ENCODE results near the gene OCA2. TPM values are rescaled to one million over a fixed set of nuclear protein-coding genes. Genes with fewer than 3 reads are reported as not detected.

OCA2 gene
- polyA plus RNA-seq, 1 donor (not counting 4 experiments of a cell fraction or from before 2014, with no cell fraction given): 0.05 TPM

DNA sequence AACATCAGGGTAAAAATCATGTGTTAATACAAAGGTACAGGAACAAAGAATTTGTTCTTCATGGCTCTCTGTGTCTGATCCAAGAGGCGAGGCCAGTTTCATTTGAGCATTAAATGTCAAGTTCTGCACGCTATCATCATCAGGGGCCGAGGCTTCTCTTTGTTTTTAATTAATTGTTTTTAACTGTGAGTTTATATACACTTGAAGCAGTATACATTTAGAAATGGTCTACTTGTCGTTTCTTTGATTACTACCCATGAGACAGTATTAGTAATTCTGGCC, 21.2 kb upstream of the OCA2 start:
- DNase-seq (ENCODE audit: low read depth, low spot score): no peak
- Histone ChIP-seq H3K79me2 (ENCODE audit: control insufficient read depth, insufficient read depth, low read length) (no peaks in the 10 kb centered on the region), H3K4me2 (ENCODE audit: control insufficient read depth, extremely low read depth, insufficient read depth, low read depth, low read length) (no peak overlapping the region), H3K4me1 (ENCODE audit: control insufficient read depth, extremely low read depth, insufficient read depth, low read length) (peaks cover 7% of the 10 kb centered on the region), H4K20me1 (ENCODE audit: control insufficient read depth, extremely low read depth, insufficient read depth, low read length) (peaks cover 3% of the 10 kb centered on the region), H3K9ac (ENCODE audit: control insufficient read depth, extremely low read depth, insufficient read depth, low read length) (no peak overlapping the region), H3K9me3 (ENCODE audit: control insufficient read depth, low read depth, low read length) (no peaks in the 10 kb centered on the region), H3K9me1 (ENCODE audit: control insufficient read depth, extremely low read depth, insufficient read depth, low read length) (no peaks in the 10 kb centered on the region), H3K36me3 (ENCODE audit: control insufficient read depth in 2 of 2, extremely low read depth in 1 of 2, insufficient read depth in 2 of 2, low read length in 2 of 2) (peaks cover 23 to 31% of the 10 kb centered on the region in 2 experiments), H3K4me3 (ENCODE audit: control insufficient read depth in 2 of 3, extremely low read depth in 1 of 3, insufficient read depth in 2 of 3, low read depth in 1 of 3, low read length in 3 of 3) (no peak overlapping the region), H2AFZ (ENCODE audit: control insufficient read depth, low read length) (no peak overlapping the region), H3K27me3 (ENCODE audit: control insufficient read depth, extremely low read depth, insufficient read depth, low read length) (no peaks in the 10 kb centered on the region), H3K27ac (ENCODE audit: control insufficient read depth, insufficient read depth, low read length) (no peak overlapping the region)
- TF ChIP-seq, protein P1, sequence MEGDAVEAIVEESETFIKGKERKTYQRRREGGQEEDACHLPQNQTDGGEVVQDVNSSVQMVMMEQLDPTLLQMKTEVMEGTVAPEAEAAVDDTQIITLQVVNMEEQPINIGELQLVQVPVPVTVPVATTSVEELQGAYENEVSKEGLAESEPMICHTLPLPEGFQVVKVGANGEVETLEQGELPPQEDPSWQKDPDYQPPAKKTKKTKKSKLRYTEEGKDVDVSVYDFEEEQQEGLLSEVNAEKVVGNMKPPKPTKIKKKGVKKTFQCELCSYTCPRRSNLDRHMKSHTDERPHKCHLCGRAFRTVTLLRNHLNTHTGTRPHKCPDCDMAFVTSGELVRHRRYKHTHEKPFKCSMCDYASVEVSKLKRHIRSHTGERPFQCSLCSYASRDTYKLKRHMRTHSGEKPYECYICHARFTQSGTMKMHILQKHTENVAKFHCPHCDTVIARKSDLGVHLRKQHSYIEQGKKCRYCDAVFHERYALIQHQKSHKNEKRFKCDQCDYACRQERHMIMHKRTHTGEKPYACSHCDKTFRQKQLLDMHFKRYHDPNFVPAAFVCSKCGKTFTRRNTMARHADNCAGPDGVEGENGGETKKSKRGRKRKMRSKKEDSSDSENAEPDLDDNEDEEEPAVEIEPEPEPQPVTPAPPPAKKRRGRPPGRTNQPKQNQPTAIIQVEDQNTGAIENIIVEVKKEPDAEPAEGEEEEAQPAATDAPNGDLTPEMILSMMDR (optimal IDR thresholded peaks at IDR 0.05 in 1 of 3, IDR thresholded peaks at IDR 0.05 in 1 of 3, conservative IDR thresholded peaks at IDR 0.05 in 1 of 3; ENCODE audit: extremely low read depth in 1 of 3, insufficient read depth in 2 of 3, low read length in 3 of 3): no peak
- TF ChIP-seq EZH2 (IDR thresholded peaks at IDR 0.05; ENCODE audit: low read length): no peak
- FAIRE-seq: no peak
- dilution Hi-C loops (cut with MboI; ENCODE audit: extremely low pct_ligation_motif_present, low sequenced_read_pairs): no loop called here

DNA sequence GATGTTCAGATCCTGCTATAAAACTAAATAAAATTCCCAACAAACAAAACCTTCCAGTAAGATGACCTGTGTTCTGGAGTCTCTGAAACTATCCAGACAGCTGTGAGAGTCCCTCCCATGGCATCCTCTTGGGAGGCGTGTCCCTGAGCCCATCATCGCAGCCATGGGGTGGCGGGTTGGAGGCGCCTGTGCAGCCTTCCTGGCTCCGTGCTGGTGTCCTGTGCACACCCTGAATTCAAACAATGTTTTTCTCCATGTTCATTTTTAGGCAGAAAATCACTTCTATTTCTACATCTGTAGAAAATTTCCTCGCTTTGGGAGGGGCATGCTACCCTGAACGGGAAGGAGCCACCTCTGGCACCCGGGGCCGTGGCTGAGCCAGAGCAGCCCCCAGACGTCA, 19.4 kb upstream of the OCA2 start:
- TF ChIP-seq, protein P1 (optimal IDR thresholded peaks at IDR 0.05 in 1 of 3, IDR thresholded peaks at IDR 0.05 in 1 of 3, conservative IDR thresholded peaks at IDR 0.05 in 1 of 3; ENCODE audit: extremely low read depth in 1 of 3, insufficient read depth in 2 of 3, low read length in 3 of 3): no peak
- TF ChIP-seq EZH2 (IDR thresholded peaks at IDR 0.05; ENCODE audit: low read length): no peak
- no peaks in the 10 kb centered on the region for H3K79me2 ChIP-seq (ENCODE audit: control insufficient read depth, insufficient read depth, low read length)
- no peaks in the 10 kb centered on the region for H3K9me1 ChIP-seq (ENCODE audit: control insufficient read depth, extremely low read depth, insufficient read depth, low read length)
- H4K20me1 ChIP-seq (ENCODE audit: control insufficient read depth, extremely low read depth, insufficient read depth, low read length): peaks cover 3% of the 10 kb centered on the region
- dilution Hi-C loops (cut with MboI; ENCODE audit: extremely low pct_ligation_motif_present, low sequenced_read_pairs): no loop called here
- no peaks in the 10 kb centered on the region for H3K27me3 ChIP-seq (ENCODE audit: control insufficient read depth, extremely low read depth, insufficient read depth, low read length)
- no peak overlapping the region for H3K4me3 ChIP-seq (ENCODE audit: control insufficient read depth in 2 of 3, extremely low read depth in 1 of 3, insufficient read depth in 2 of 3, low read depth in 1 of 3, low read length in 3 of 3)
- no peak overlapping the region for H3K9ac ChIP-seq (ENCODE audit: control insufficient read depth, extremely low read depth, insufficient read depth, low read length)
- DNase-seq (ENCODE audit: low read depth, low spot score): no peak
- no peak overlapping the region for H2AFZ ChIP-seq (ENCODE audit: control insufficient read depth, low read length)
- H3K36me3 ChIP-seq (ENCODE audit: control insufficient read depth in 2 of 2, extremely low read depth in 1 of 2, insufficient read depth in 2 of 2, low read length in 2 of 2): peaks cover 20 to 29% of the 10 kb centered on the region in 2 experiments
- no peak overlapping the region for H3K27ac ChIP-seq (ENCODE audit: control insufficient read depth, insufficient read depth, low read length)
- FAIRE-seq: no peak
- H3K4me2 ChIP-seq (ENCODE audit: control insufficient read depth, extremely low read depth, insufficient read depth, low read depth, low read length): no peak overlapping the region
- peaks cover 7% of the 10 kb centered on the region for H3K4me1 ChIP-seq (ENCODE audit: control insufficient read depth, extremely low read depth, insufficient read depth, low read length)
- no peaks in the 10 kb centered on the region for H3K9me3 ChIP-seq (ENCODE audit: control insufficient read depth, low read depth, low read length)
